Ishikawa (cell line): ENCODE results near the gene SV2B.

Experiments used
- CEBPB ChIP-seq: IDR thresholded peaks from 2 replicates; pipeline ENCODE4 v1.6.1; 2012
- CREB1 ChIP-seq: IDR thresholded peaks from 2 replicates; pipeline ENCODE4 v1.6.1; 2012; ENCODE audit warnings: low read depth
- EGR1 ChIP-seq: IDR thresholded peaks from 2 replicates; pipeline ENCODE4 v1.6.1; 2012
- EP300 ChIP-seq: IDR thresholded peaks from 2 replicates; pipeline ENCODE4 v1.6.1; 2012; ENCODE audit warnings: borderline replicate concordance
- FOXM1 ChIP-seq: IDR thresholded peaks from 2 replicates; pipeline ENCODE4 v1.6.1; 2012; ENCODE audit warnings: low read depth, borderline replicate concordance
- NFIC ChIP-seq: IDR thresholded peaks from 2 replicates; pipeline ENCODE4 v1.6.1; 2012
- RAD21 ChIP-seq: IDR thresholded peaks from 2 replicates; pipeline ENCODE4 v1.6.1; 2012; ENCODE audit warnings: low read depth
- TAF1 ChIP-seq: IDR thresholded peaks from 2 replicates; pipeline ENCODE4 v1.6.1; 2012; ENCODE audit warnings: low read depth, mild to moderate bottlenecking
- TCF12 ChIP-seq: IDR thresholded peaks from 2 replicates; pipeline ENCODE4 v1.6.1; 2012; ENCODE audit warnings: low read depth
- TEAD4 ChIP-seq: IDR thresholded peaks from 2 replicates; pipeline ENCODE4 v1.6.1; 2012
- USF1 ChIP-seq: IDR thresholded peaks from 2 replicates; pipeline ENCODE4 v1.6.1; 2012
- YY1 ChIP-seq: IDR thresholded peaks from 2 replicates; pipeline ENCODE4 v1.6.1; 2012; ENCODE audit warnings: low read depth
- ZBTB7A ChIP-seq: IDR thresholded peaks from 2 replicates; pipeline ENCODE4 v1.6.1; 2012; ENCODE audit warnings: low read depth
- TF ChIP-seq, protein P1 (sequence below): IDR thresholded peaks from 2 replicates; pipeline ENCODE4 v1.6.1; 2012
- TF ChIP-seq, protein P2 (sequence below): IDR thresholded peaks from 2 replicates; pipeline ENCODE4 v1.6.1; 2012; ENCODE audit warnings: low read depth, mild to moderate bottlenecking

Gene SV2B

GRCh38 chr15:91077029-91077428 lies 23.0 kb upstream of the SV2B start:
- TF ChIP-seq EGR1 (no peak), TAF1 (no peak), CEBPB (no peak), TCF12 (no peak), USF1 (no peak), NFIC (no peak), TEAD4 (no peak), EP300 (no peak), CREB1 (no peak), YY1 (no peak), FOXM1 (no peak), ZBTB7A (no peak), RAD21 (no peak)
- TF ChIP-seq, protein P1, sequence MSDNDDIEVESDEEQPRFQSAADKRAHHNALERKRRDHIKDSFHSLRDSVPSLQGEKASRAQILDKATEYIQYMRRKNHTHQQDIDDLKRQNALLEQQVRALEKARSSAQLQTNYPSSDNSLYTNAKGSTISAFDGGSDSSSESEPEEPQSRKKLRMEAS = no peak
- TF ChIP-seq, protein P2, sequence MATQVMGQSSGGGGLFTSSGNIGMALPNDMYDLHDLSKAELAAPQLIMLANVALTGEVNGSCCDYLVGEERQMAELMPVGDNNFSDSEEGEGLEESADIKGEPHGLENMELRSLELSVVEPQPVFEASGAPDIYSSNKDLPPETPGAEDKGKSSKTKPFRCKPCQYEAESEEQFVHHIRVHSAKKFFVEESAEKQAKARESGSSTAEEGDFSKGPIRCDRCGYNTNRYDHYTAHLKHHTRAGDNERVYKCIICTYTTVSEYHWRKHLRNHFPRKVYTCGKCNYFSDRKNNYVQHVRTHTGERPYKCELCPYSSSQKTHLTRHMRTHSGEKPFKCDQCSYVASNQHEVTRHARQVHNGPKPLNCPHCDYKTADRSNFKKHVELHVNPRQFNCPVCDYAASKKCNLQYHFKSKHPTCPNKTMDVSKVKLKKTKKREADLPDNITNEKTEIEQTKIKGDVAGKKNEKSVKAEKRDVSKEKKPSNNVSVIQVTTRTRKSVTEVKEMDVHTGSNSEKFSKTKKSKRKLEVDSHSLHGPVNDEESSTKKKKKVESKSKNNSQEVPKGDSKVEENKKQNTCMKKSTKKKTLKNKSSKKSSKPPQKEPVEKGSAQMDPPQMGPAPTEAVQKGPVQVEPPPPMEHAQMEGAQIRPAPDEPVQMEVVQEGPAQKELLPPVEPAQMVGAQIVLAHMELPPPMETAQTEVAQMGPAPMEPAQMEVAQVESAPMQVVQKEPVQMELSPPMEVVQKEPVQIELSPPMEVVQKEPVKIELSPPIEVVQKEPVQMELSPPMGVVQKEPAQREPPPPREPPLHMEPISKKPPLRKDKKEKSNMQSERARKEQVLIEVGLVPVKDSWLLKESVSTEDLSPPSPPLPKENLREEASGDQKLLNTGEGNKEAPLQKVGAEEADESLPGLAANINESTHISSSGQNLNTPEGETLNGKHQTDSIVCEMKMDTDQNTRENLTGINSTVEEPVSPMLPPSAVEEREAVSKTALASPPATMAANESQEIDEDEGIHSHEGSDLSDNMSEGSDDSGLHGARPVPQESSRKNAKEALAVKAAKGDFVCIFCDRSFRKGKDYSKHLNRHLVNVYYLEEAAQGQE = no peak

GRCh38 chr15:91098451-91098850 lies 1.6 kb upstream of the SV2B start:
- TF ChIP-seq ZBTB7A (no peak), USF1 (no peak), NFIC (no peak), CREB1 (no peak), TAF1 (no peak), TEAD4 (no peak), FOXM1 (no peak)
- TF ChIP-seq, protein P2 = no peak
- TF ChIP-seq, protein P1 = no peak

- TF ChIP-seq ZBTB7A (no peak), EGR1 (no peak), TCF12 (no peak), EP300 (no peak), TAF1 (no peak)
- TF ChIP-seq, protein P2 = no peak
These were observed 452 bp upstream of the SV2B start for GRCh38 chr15:91099616-91099994.

- no peak for TF ChIP-seq FOXM1
- no peak for TF ChIP-seq ZBTB7A
- TF ChIP-seq TEAD4 = no peak
These were observed 954 bp downstream of the SV2B start for GRCh38 chr15:91100814-91101607.

DNA sequence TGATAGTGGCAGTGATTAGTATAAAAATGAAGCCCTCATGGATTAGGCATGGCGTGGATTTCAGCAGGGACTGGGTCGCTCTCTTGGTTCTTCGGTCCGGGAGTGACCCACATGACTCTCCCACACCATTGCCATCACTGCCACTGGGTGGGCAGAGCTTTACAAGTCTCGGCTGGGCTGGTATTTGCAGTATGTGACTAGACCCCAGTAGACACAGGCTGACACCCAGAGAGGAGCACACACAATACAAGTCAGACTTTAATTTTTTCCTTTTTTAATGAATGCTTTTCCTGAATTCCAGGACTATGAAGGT lies 1.5 kb downstream of the SV2B start:
- TF ChIP-seq, protein P1 = no peak
- TF ChIP-seq CEBPB (no peak), RAD21 (no peak), YY1 (no peak), CREB1 (no peak), EGR1 (no peak), TAF1 (no peak)
